ENCODE measurements around the gene CDKL5. TPM values are rescaled to one million over a fixed set of nuclear protein-coding genes. Genes with fewer than 3 reads are reported as not detected.
A peak's percentile ranks its signal among the peaks of the same experiment; 100 is the strongest.

Gene CDKL5
- polyA plus RNA-seq, 5 donors, result 7.8 to 14.9 (median 12.3) TPM

DNA sequence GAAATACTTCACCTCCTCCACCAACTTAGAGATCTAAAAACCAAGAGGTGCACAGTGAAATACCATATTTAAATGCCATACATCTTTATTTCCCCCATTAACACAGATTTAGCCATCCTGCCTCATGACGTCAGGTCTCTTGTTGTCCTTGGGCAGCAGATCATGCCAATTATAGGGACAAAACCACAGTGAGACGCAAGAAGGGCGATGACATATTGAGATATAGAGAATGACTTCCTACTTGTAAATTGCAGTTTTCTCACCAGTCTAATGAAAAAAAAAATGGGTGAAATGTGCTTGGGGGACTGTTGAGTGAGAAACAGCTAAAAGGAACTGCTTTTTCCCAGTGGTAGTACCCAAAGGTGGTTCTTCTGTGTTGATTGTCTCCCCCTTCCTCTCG lies 222.2 kb downstream of the CDKL5 start:
- no peak for DNase-seq

GRCh38 chrX:18649498-18649951 lies 224.1 kb downstream of the CDKL5 start:
- peak in 1 of 2 donors; percentile 11 for DNase-seq

DNA sequence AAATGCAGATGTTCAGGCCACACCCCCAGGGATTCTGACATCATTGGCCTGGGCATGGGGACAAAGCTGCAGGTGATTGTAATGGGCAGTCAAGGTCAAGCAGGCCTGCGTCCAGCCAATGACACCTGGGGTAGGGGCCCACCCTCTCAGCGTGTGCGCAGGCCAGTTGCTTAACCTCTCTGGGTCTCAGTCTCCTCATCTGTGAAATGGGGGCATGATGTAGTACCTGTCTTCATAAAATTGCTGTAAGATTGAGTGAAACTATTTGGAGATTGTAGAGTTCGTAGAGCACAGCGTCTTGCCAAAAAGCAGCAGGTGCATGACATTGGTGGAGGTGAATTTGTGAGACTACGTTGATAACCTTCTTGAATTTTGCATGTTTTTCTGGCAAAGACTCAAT lies 225.3 kb downstream of the CDKL5 start:
- no peak for DNase-seq

GRCh38 chrX:18652636-18653035 lies 227.2 kb downstream of the CDKL5 start:
- no peak for DNase-seq

- DNase-seq, result no peak
These were observed 229.7 kb downstream of the CDKL5 start for GRCh38 chrX:18654875-18655836.

GRCh38 chrX:18661273-18661672 lies 235.9 kb downstream of the CDKL5 start:
- no peak for DNase-seq

DNA sequence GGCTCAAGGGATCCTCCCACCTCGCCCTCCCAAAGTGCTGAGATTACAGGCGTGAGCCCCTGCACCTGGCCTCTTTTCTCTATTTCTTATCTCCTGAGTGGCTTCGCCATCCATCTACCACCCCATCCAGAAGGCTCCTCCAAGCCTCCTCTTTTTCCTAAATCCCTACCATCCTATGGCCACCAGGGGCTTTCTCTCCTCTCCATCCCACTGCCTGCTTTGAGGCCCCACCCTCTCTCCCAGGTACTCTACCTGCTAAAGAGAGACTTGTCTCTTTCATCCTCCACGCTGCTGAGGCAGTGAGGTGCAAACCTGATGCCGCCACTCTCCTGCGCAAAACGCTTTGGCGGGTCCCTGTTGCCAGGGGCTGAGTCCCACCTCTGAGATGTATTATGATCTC lies 239.5 kb downstream of the CDKL5 start:
- DNase-seq, result no peak

GRCh38 chrX:18666614-18667013 lies 241.2 kb downstream of the CDKL5 start:
- no peak for DNase-seq

DNA sequence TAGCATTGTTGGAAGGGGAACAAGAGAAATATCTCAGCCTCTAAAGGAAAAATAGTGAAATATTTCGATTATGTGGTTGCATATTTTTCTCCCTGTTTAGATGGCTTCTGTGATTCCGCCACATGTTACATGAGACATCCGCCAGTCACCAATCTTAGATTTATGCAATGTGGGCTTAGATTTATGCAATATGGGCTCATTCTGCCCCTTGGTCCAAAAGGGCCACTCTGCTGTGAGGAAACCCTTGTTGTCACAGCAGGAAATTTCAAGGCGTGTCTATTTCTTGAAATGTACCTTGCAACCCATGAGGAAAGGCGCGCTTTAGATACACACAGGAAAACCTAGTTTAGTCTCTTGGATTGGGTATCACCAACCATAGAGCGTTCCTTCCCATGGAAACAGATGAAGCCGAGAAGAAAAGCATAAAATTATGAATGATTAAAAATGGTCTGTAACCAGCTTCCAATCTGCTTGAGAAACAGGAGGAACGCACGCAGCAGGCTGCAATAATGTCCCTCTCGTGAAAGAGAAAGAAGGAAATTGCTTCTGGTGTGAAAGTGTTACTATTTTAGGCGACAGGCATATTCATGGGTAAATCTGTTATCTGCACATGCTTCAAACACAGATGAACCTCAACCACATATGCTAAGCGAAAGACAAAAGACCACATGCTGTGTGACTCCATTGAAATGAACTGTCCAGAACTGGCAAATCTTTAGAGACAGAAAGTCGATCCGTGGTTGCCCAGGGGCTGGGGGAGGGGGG lies 242.8 kb downstream of the CDKL5 start:
- no peak for DNase-seq

DNA sequence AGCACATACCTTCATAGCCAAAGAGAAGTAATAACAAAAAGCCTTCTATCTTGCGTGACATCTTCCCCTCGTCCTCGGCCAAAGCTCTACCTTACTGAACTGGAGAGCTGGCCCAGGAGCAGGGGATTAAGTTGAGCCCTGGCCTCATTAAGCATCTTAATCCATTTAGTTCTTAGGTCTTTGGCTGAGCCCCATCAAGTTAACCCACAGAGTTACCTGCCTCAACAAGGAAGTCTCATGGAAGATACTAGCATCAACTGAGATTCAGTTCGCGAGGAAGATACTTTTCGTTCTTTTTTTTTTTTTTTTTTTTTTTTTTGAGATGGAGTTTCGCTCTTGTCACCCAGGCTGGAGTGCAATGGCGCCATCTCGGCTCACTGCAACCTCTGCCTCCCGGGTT lies 246.6 kb downstream of the CDKL5 start, which contains the start of gene RS1:
RS1 (minus strand) TSS at position 101 of the 400 bp plus-strand sequence; CDS start at position 61, 40 bp downstream.
- no peak for DNase-seq

GRCh38 chrX:18674417-18674787 lies 249.0 kb downstream of the CDKL5 start:
- DNase-seq, result no peak

DNA sequence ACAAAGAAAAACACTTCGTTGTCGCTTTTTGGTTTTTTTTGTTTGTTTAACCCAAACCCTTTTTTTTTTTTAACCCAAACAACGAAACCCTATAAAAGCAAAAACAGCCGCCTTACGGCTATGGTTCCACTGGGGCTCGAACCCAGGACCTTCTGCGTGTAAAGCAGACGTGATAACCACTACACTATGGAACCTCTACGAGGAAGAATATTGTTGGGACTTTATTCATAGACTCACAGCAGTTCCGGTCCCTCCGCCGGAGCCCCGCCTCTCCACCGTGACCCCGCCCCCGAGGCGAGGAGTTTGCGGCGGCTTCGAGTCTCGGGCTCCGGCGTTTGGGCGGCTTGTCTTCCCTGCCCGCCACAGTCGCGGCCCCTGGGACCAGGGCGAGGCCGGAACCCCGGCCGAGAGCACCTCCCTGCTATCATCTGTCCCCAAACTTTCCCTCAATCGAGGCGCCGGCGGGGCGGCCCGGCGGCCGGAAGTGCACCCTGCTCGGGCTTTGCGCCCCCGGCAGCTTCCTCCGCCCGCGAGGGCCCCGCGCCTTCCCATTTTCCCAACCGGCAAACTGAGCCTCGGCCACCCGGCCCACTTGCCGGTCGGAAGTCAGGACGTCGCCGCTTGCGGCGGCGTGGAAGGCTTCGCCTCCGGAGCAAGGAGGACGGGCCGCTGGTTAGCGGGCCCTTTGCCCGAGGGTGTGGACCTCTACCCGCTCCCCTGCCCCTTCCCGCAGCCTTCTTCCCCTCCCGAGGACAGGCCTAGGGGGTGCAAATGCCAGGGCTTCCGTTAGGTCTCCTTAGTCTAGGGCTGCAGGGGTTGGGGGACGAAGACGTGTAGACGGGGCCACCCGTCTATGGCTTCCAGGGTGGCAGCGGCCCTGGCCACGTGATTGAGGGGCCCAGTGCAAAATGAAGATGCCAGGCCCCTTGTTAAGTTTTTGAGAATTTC lies 249.7 kb downstream of the CDKL5 start:
- DNase-seq, result peak; percentile 76 to 84

DNA sequence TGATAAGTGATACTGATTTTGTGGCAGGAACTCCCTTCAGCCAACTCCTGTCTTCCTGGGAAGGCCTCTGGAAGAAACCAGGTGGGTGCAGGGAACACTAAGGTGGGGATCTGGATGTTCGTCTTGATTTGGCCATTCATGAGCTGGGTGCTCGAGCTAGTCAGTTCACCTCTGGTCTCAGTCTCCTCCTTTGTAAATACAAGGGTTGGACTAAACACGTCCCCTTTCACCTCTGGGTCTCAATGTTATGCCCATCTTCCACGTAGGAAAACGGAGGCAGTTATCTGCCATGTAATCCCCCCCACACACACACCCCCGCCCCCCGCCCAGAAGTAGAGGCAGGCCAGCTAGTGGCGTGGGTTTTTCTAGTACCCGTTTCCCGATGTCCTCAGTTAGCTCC lies 250.6 kb downstream of the CDKL5 start:
- DNase-seq, result no peak

DNA sequence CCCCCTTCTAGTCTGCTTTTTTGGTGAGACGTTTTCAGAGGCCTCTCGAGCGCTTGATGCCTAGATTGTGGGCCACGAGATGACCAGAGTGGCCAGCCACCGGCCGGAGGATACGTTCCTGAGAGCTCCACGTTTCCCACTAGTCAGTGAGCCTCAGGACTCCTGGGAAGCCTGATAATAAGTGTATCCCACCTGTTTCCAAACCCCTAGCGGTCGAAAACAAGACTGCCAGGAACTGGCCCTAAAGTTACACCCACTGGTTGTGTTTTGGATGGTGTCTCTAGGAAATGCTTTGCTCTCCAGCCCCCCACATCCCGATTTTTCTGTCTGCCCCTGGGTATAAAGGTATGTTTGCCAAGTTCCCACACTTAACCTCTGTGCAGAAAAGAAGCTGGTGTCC lies 251.1 kb downstream of the CDKL5 start:
- DNase-seq, result no peak

GRCh38 chrX:18677161-18677869 lies 251.9 kb downstream of the CDKL5 start:
- DNase-seq, result no peak

GRCh38 chrX:18681996-18682395 lies 256.6 kb downstream of the CDKL5 start:
- no peak for DNase-seq

DNA sequence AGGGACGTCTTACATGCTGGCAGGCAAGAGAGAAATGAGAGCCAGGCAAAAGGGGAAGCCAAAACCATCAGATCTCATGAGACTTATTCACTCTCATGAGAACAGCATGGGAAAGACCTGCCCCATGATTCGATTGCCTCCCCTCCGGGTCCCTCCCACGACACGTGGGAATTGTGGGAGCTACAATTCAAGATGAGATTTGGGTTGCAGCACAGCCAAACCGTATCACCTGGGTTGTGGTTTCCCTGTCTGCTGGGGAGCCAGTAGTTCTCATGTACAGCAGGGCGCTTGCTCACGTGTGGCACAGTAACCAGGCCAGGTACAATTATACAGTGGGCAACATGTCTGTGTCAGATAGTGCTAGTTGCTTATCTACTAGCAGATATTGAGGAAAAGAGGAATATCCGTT lies 257.6 kb downstream of the CDKL5 start:
- no peak for DNase-seq

GRCh38 chrX:18687856-18688495 lies 262.6 kb downstream of the CDKL5 start:
- DNase-seq, result no peak

- DNase-seq, result no peak
These were observed 266.0 kb downstream of the CDKL5 start for GRCh38 chrX:18691431-18691830.

- no peak for DNase-seq
These were observed 267.1 kb downstream of the CDKL5 start for GRCh38 chrX:18692541-18692940.

All from right lung (tissue), 5 donors.